ENCODE measurements around the gene AKT3.

- TF ChIP-seq, protein P1, sequence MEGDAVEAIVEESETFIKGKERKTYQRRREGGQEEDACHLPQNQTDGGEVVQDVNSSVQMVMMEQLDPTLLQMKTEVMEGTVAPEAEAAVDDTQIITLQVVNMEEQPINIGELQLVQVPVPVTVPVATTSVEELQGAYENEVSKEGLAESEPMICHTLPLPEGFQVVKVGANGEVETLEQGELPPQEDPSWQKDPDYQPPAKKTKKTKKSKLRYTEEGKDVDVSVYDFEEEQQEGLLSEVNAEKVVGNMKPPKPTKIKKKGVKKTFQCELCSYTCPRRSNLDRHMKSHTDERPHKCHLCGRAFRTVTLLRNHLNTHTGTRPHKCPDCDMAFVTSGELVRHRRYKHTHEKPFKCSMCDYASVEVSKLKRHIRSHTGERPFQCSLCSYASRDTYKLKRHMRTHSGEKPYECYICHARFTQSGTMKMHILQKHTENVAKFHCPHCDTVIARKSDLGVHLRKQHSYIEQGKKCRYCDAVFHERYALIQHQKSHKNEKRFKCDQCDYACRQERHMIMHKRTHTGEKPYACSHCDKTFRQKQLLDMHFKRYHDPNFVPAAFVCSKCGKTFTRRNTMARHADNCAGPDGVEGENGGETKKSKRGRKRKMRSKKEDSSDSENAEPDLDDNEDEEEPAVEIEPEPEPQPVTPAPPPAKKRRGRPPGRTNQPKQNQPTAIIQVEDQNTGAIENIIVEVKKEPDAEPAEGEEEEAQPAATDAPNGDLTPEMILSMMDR (IDR thresholded peaks at IDR 0.05), result no peak
- no peak for TF ChIP-seq POLR2A (IDR thresholded peaks at IDR 0.05)
- no peak for TF ChIP-seq EP300 (IDR thresholded peaks at IDR 0.05)
Measured at GRCh38 chr1:243513726-243514491, 336.1 kb downstream of the AKT3 start.

All from sigmoid colon (tissue), 4 donors.